GM12878 (cell line): ENCODE measurements around the gene LMF1. TPM values are rescaled to one million over a fixed set of nuclear protein-coding genes. Genes with fewer than 3 reads are reported as not detected.

Experiments
- ATAC-seq: fragments of 200-7000 bp; cut with Tn5 transposase; 3 replicates; pipeline ENCODE4 v1.9.1; 2020; ENCODE audit warnings: mild to moderate bottlenecking, moderate library complexity
- BruUV-seq: library from RNA; stranded (reverse); fragments of 400-500 nt; replicated peaks from 2 replicates; lab custom pipeline; 2021; lab: Mats Ljungman, UMichigan
- CTCF ChIA-PET: fragments of 300-600 bp; sonication (Branson Sonifier 250); formaldehyde crosslinking; extraction: SDS; loops from one replicate; lab custom pipeline; 2021; ENCODE audit warnings: inconsistent platforms; lab: Yijun Ruan, JAX
- POLR2A ChIA-PET: fragments of 350-600 bp; formaldehyde crosslinking; extraction: SDS; loops from one replicate; lab custom pipeline; 2021; ENCODE audit warnings: inconsistent platforms; lab: Charles Lee
- RAD21 ChIA-PET: fragments of 300-600 bp; sonication (Branson Sonifier 250); formaldehyde crosslinking; loops from one replicate; lab custom pipeline; 2023; ENCODE audit warnings: antibody characterized with exemption; ENCODE audit not compliant: unreplicated experiment; lab: Charles Lee
- SMC1A ChIA-PET: fragments of 300-600 bp; sonication (Branson Sonifier 250); formaldehyde crosslinking; loops from one replicate; lab custom pipeline; 2023; ENCODE audit not compliant: unreplicated experiment, uncharacterized antibody; lab: Charles Lee
- DNase-seq: peaks from one replicate; pipeline ENCODE4 v3.0.0-alpha.2; 2011; ENCODE audit warnings: low read depth, low spot score
- FAIRE-seq: peaks from 3 replicates; lab custom pipeline; 2011; peaks lifted over from hg19 to GRCh38; lab: Jason Lieb, UNC
- H2AFZ ChIP-seq: 2 replicates; pipeline ENCODE4 v1.6.0; 2011; ENCODE audit warnings: low read depth, low read length, control low read depth; ENCODE audit not compliant: control insufficient read depth
- H3K27ac ChIP-seq: 2 replicates; pipeline ENCODE4 v1.5.1; 2011; ENCODE audit warnings: control low read depth; ENCODE audit not compliant: control insufficient read depth, insufficient read depth
- H3K27me3 ChIP-seq, 2 experiments: replicated peaks in 1 of 2; 2 replicates each; pipeline versions ENCODE4 v1.6.0 to v1.6.1; 2011; ENCODE audit warnings: low read length in 1 of 2; ENCODE audit not compliant: control insufficient read depth in 2 of 2, insufficient read depth in 2 of 2
- H3K36me3 ChIP-seq, 2 experiments: 2 replicates each; pipeline ENCODE4 v1.5.1; 2011; ENCODE audit warnings: low read length in 1 of 2; ENCODE audit not compliant: control insufficient read depth in 2 of 2, insufficient read depth in 2 of 2
- H3K4me1 ChIP-seq: 2 replicates; pipeline ENCODE4 v1.6.1; 2011; ENCODE audit warnings: mild to moderate bottlenecking, low read length, moderate library complexity, mixed read lengths; ENCODE audit not compliant: control insufficient read depth, insufficient read depth
- H3K4me2 ChIP-seq: 2 replicates; pipeline ENCODE4 v1.6.0; 2011; ENCODE audit warnings: control low read depth; ENCODE audit not compliant: control insufficient read depth, insufficient read depth
- H3K4me3 ChIP-seq: fragments of 200-600 bp; sonication (generic); 2 replicates; pipeline ENCODE4 v1.5.1; 2016
- H3K79me2 ChIP-seq: 2 replicates; pipeline ENCODE4 v1.6.0; 2011; ENCODE audit warnings: low read length; ENCODE audit not compliant: control insufficient read depth, insufficient read depth
- H3K9ac ChIP-seq: 2 replicates; pipeline ENCODE4 v1.8.0; 2011; ENCODE audit warnings: low read length, control low read depth, mixed read lengths; ENCODE audit not compliant: control insufficient read depth, insufficient read depth
- H3K9me3 ChIP-seq: replicated peaks from 3 replicates; pipeline ENCODE4 v1.5.1; 2011; ENCODE audit warnings: mild to moderate bottlenecking, low read length; ENCODE audit not compliant: control insufficient read depth, insufficient read depth
- H4K20me1 ChIP-seq: 2 replicates; pipeline ENCODE4 v1.6.0; 2011; ENCODE audit not compliant: control insufficient read depth, insufficient read depth
- CBX5 ChIP-seq: sonication (generic); IDR thresholded peaks from 2 replicates; pipeline ENCODE4 v1.6.1; 2016; ENCODE audit warnings: low read depth, moderate library complexity, mild to moderate bottlenecking, inconsistent platforms
- CREM ChIP-seq: IDR thresholded peaks from 2 replicates; pipeline ENCODE4 v1.6.1; 2014; ENCODE audit warnings: antibody characterized with exemption, low read depth
- GABPA ChIP-seq: IDR thresholded peaks from 2 replicates; pipeline ENCODE4 v1.6.1; 2014; ENCODE audit warnings: antibody characterized with exemption, low read depth, mild to moderate bottlenecking, inconsistent platforms
- IKZF2 ChIP-seq, 2 experiments: fragments of 450-650 bp; IDR thresholded peaks; 2 replicates each; pipeline ENCODE4 v1.6.1; 2017; ENCODE audit warnings: mild to moderate bottlenecking in 2 of 2, moderate library complexity in 2 of 2
- PAX5 ChIP-seq: IDR thresholded peaks from 2 replicates; pipeline ENCODE4 v1.6.1; 2011; ENCODE audit warnings: low read depth, low read length, borderline replicate concordance
- PKNOX1 ChIP-seq: fragments of 450-650 bp; IDR thresholded peaks from 2 replicates; pipeline ENCODE4 v1.6.1; 2016; ENCODE audit warnings: mild to moderate bottlenecking
- SMAD5 ChIP-seq: IDR thresholded peaks from 2 replicates; pipeline ENCODE4 v1.6.1; 2016; ENCODE audit warnings: antibody characterized with exemption, low read depth
- SUPT20H ChIP-seq: IDR thresholded peaks from 2 replicates; pipeline ENCODE4 v1.6.1; 2011; ENCODE audit warnings: low read depth, mild to moderate bottlenecking, low read length, moderate library complexity, borderline replicate concordance; ENCODE audit not compliant: control insufficient read depth
- TCF3 ChIP-seq: IDR thresholded peaks from 2 replicates; pipeline ENCODE4 v1.6.1; 2012; ENCODE audit warnings: low read depth, mild to moderate bottlenecking, low read length, borderline replicate concordance; ENCODE audit not compliant: insufficient read depth
- TCF7 ChIP-seq: IDR thresholded peaks from 2 replicates; pipeline ENCODE4 v1.6.1; 2014; ENCODE audit warnings: antibody characterized with exemption, borderline replicate concordance
- USF1 ChIP-seq: IDR thresholded peaks from 2 replicates; pipeline ENCODE4 v1.6.1; 2011; ENCODE audit warnings: borderline replicate concordance, low read depth, mild to moderate bottlenecking, moderate library complexity, mixed read lengths, low read length; ENCODE audit not compliant: insufficient read depth; ENCODE audit errors: extremely low read length
- YBX1 ChIP-seq: fragments of 450-650 bp; IDR thresholded peaks from 2 replicates; pipeline ENCODE4 v1.6.1; 2016; ENCODE audit warnings: antibody characterized with exemption
- ZNF622 ChIP-seq: fragments of 450-650 bp; IDR thresholded peaks from 2 replicates; pipeline ENCODE4 v1.6.1; 2017; ENCODE audit warnings: mild to moderate bottlenecking, inconsistent platforms
- ZNF687 ChIP-seq: fragments of 450-650 bp; IDR thresholded peaks from 2 replicates; pipeline ENCODE4 v1.6.1; 2017; ENCODE audit warnings: mild to moderate bottlenecking, moderate library complexity
- WGBS: methylation state at CpG from one replicate; pipeline ENCODE4 v1.1.6; 2016; ENCODE audit warnings: low lambda C conversion rate; ENCODE audit not compliant: insufficient replicate concordance, insufficient coverage; ENCODE audit errors: missing lambda C conversion rate; 5-methylcytosine and 5-hydroxymethylcytosine counted together
- in situ Hi-C: fragments of 300-500 bp; cut with MboI; formaldehyde crosslinking; loops from 9 replicates; pipeline ENCODE4 v1.14.3; 2018; ENCODE audit warnings: mixed read lengths
- intact Hi-C: fragments of 100-400 bp; cut with micrococcal nuclease; formaldehyde crosslinking; loops from one replicate; pipeline ENCODE4 v1.14.2; 2022; ENCODE audit not compliant: unreplicated experiment
- polyA plus RNA-seq, 11 experiments: library from polyadenylated mRNA; depleted of rRNA in 4 of 11; unstranded in 6 of 11; stranded (reverse) in 5 of 11; fragments of >200 nt; fragmentation: Nextera tagmentation in 4 of 11; fragmentation: Illumina TruSeq in 1 of 11; extraction: Ambion mirVana in 4 of 11; extraction: Trizol in 1 of 11; gene quantifications; 1 replicate in 1 of 11; 2 replicates in 10 of 11; pipeline versions ENCODE4 v1.2.1 to v1.2.3, GENCODE V29; 2011 to 2016; ENCODE audit warnings: inconsistent platforms in 2 of 11, missing spikeins in 2 of 11, low read depth in 1 of 11
- total RNA-seq, 4 experiments: library from RNA; depleted of rRNA in 3 of 4; stranded (reverse); fragments of >200 nt in 3 of 4; fragmentation: Illumina TruSeq in 1 of 4; extraction: Trizol in 1 of 4; gene quantifications; 2 replicates each; pipeline versions ENCODE4 v1.2.1 to v1.2.3, GENCODE V29; 2013 to 2021

The LMF1 gene
- total and polyA plus RNA-seq, 10 of the 15 experiments (the other 5 are each of a cell fraction or from before 2014, with no cell fraction given): 0.18 to 3.2 (median 1.4) TPM; not detected in 1

- SMC1A ChIA-PET: no interaction called here
- H3K4me1 ChIP-seq: no peaks in the 10 kb centered on the region
Observed at GRCh38 chr16:895371-895770, 75.4 kb downstream of the LMF1 start.

GRCh38 chr16:894841-895240, 75.9 kb downstream of the LMF1 start:
- DNase-seq (no peak), ATAC-seq (no peak), FAIRE-seq (no peak)
- no peaks in the 10 kb centered on the region for H4K20me1 ChIP-seq
- H3K4me2 ChIP-seq: no peak overlapping the region
- no peak for TF ChIP-seq PAX5
- TF ChIP-seq GABPA: no peak
- no peak for TF ChIP-seq CBX5
- TF ChIP-seq PKNOX1: no peak
- no peak for TF ChIP-seq ZNF687
- TF ChIP-seq YBX1: no peak
- TF ChIP-seq IKZF2 (IDR thresholded peaks at IDR 0.05): no peak
- TF ChIP-seq TCF7: no peak
- no peak for TF ChIP-seq CREM
- in situ Hi-C loops: no loop called here
- RAD21 ChIA-PET: no interaction called here
- SMC1A ChIA-PET: no interaction called here
- WGBS: 82% methylated on average over 14 of the region's 24 CpGs
- H3K27ac ChIP-seq: no peak overlapping the region
- no peaks in the 10 kb centered on the region for H3K79me2 ChIP-seq
- intact Hi-C loops: no loop called here
- H3K36me3 ChIP-seq: no peaks in the 10 kb centered on the region
- no peaks in the 10 kb centered on the region for H3K27me3 ChIP-seq
- CTCF ChIA-PET: no interaction called here
- no peaks in the 10 kb centered on the region for H3K4me1 ChIP-seq
- POLR2A ChIA-PET: no interaction called here
- no peak overlapping the region for H2AFZ ChIP-seq
- no TSS peak for BruUV-seq
- no peaks in the 10 kb centered on the region for H3K9me3 ChIP-seq
- H3K4me3 ChIP-seq: no peak overlapping the region
- no peak overlapping the region for H3K9ac ChIP-seq

More at GRCh38 chr16:895371-895770, 75.4 kb downstream of the LMF1 start:
- Histone ChIP-seq H3K9me3 (no peaks in the 10 kb centered on the region), H3K4me2 (no peak overlapping the region), H3K27me3 (no peaks in the 10 kb centered on the region), H3K27ac (no peak overlapping the region), H3K79me2 (no peaks in the 10 kb centered on the region), H4K20me1 (no peaks in the 10 kb centered on the region), H3K9ac (no peak overlapping the region)
- in situ Hi-C loops: no loop called here
- WGBS: 81% methylated on average over 18 of the region's 24 CpGs
- CTCF ChIA-PET: no interaction called here
- no peak for ATAC-seq
- no TSS peak for BruUV-seq
- TF ChIP-seq TCF3 (no peak), SMAD5 (no peak), SUPT20H (no peak), ZNF622 (no peak), USF1 (no peak)
- TF ChIP-seq, all 136 proteins: peak for 0
- no peak overlapping the region for H3K4me3 ChIP-seq
- intact Hi-C loops: no loop called here
- FAIRE-seq (no peak), DNase-seq (no peak)
- no peak overlapping the region for H2AFZ ChIP-seq
- ChIA-PET POLR2A (no interaction called here), RAD21 (no interaction called here)
- no peaks in the 10 kb centered on the region for H3K36me3 ChIP-seq
